Measurements from ENCODE around the gene SETD2. TPM values are rescaled to one million over a fixed set of nuclear protein-coding genes. Genes with fewer than 3 reads are reported as not detected.

Gene SETD2
- total RNA-seq, 1 donor from 2014 or later: 73.9 TPM

- no peak for TF ChIP-seq CTCF (IDR thresholded peaks at IDR 0.05; ENCODE audit: unreplicated experiment)
- no peak for DNase-seq (ENCODE audit: low spot score, unreplicated experiment)
- Mint-ChIP-seq H3K27ac (no peak overlapping the region), H3K36me3 (ENCODE audit: insufficient read depth) (peaks cover 23% of the 10 kb centered on the region), H3K4me1 (ENCODE audit: low read depth) (peaks cover 16% of the 10 kb centered on the region), H3K9me3 (ENCODE audit: low read depth) (no peaks in the 10 kb centered on the region), H3K27me3 (no peaks in the 10 kb centered on the region), H3K4me3 (ENCODE audit: low read depth) (no peak overlapping the region)
Measured at GRCh38 chr3:47065058-47065457, 98.9 kb downstream of the SETD2 start.

- Mint-ChIP-seq H3K27me3 (no peaks in the 10 kb centered on the region), H3K36me3 (ENCODE audit: insufficient read depth) (peaks cover 21% of the 10 kb centered on the region), H3K27ac (peak overlapping the region; percentile 74), H3K9me3 (ENCODE audit: low read depth) (no peaks in the 10 kb centered on the region), H3K4me1 (ENCODE audit: low read depth) (peaks cover 9% of the 10 kb centered on the region), H3K4me3 (ENCODE audit: low read depth) (no peak overlapping the region)
- DNase-seq (ENCODE audit: low spot score, unreplicated experiment): no peak
- TF ChIP-seq CTCF (IDR thresholded peaks at IDR 0.05; ENCODE audit: unreplicated experiment): no peak
Measured at GRCh38 chr3:47057212-47057671, 106.7 kb downstream of the SETD2 start.

GRCh38 chr3:47056705-47057104 is 107.2 kb downstream of the SETD2 start:
- DNase-seq (ENCODE audit: low spot score, unreplicated experiment): no peak
- H3K27me3 Mint-ChIP-seq: no peaks in the 10 kb centered on the region
- no peaks in the 10 kb centered on the region for H3K9me3 Mint-ChIP-seq (ENCODE audit: low read depth)
- TF ChIP-seq CTCF (IDR thresholded peaks at IDR 0.05; ENCODE audit: unreplicated experiment): no peak
- H3K4me3 Mint-ChIP-seq (ENCODE audit: low read depth): no peak overlapping the region
- H3K36me3 Mint-ChIP-seq (ENCODE audit: insufficient read depth): peaks cover 18% of the 10 kb centered on the region
- peak overlapping the region; percentile 74 for H3K27ac Mint-ChIP-seq
- H3K4me1 Mint-ChIP-seq (ENCODE audit: low read depth): peaks cover 12% of the 10 kb centered on the region

- no peak overlapping the region for H3K27ac Mint-ChIP-seq
- no peak for TF ChIP-seq CTCF (IDR thresholded peaks at IDR 0.05; ENCODE audit: unreplicated experiment)
- H3K27me3 Mint-ChIP-seq: no peaks in the 10 kb centered on the region
- H3K36me3 Mint-ChIP-seq (ENCODE audit: insufficient read depth): peaks cover 13% of the 10 kb centered on the region
- no peak for DNase-seq (ENCODE audit: low spot score, unreplicated experiment)
- peaks cover 13% of the 10 kb centered on the region for H3K4me1 Mint-ChIP-seq (ENCODE audit: low read depth)
- H3K4me3 Mint-ChIP-seq (ENCODE audit: low read depth): no peak overlapping the region
- no peaks in the 10 kb centered on the region for H3K9me3 Mint-ChIP-seq (ENCODE audit: low read depth)
Measured at GRCh38 chr3:47054412-47054811, 109.5 kb downstream of the SETD2 start.

GRCh38 chr3:47047673-47048072 is 116.2 kb downstream of the SETD2 start:
- H3K4me1 Mint-ChIP-seq (ENCODE audit: low read depth): peaks cover 4% of the 10 kb centered on the region
- H3K27ac Mint-ChIP-seq: peak overlapping the region; percentile 22
- no peak for DNase-seq (ENCODE audit: low spot score, unreplicated experiment)
- peaks cover 10% of the 10 kb centered on the region for H3K36me3 Mint-ChIP-seq (ENCODE audit: insufficient read depth)
- H3K9me3 Mint-ChIP-seq (ENCODE audit: low read depth): no peaks in the 10 kb centered on the region
- no peak overlapping the region for H3K4me3 Mint-ChIP-seq (ENCODE audit: low read depth)
- no peaks in the 10 kb centered on the region for H3K27me3 Mint-ChIP-seq
- no peak for TF ChIP-seq CTCF (IDR thresholded peaks at IDR 0.05; ENCODE audit: unreplicated experiment)
